Right ventricle myocardium inferior (tissue), 1 donor: ENCODE results near the gene CRHR1. TPM values are rescaled to one million over a fixed set of nuclear protein-coding genes. Genes with fewer than 3 reads are reported as not detected.
"Not testable (repeated sequence)": the region's sequence is repeated elsewhere in the genome, so short reads cannot be mapped to it uniquely, and the experiment has no call there.

Experiments used
- ATAC-seq: fragments of 200-7000 bp; cut with Tn5 transposase; one replicate; pipeline ENCODE4 v1.9.1; 2020; ENCODE audit warnings: mild to moderate bottlenecking, moderate library complexity
- DNase-seq: peaks from one replicate; pipeline ENCODE4 v3.0.0; 2021; ENCODE audit errors: missing footprints
- intact Hi-C: fragments of 100-400 bp; cut with DNase I; formaldehyde crosslinking; loops from one replicate; pipeline ENCODE4 v1.11.0; 2022
- total RNA-seq: library from RNA; stranded (reverse); fragmentation: NEBNext Ultra II Directional; extraction: Animal tissue kit (Norgen Biotek cat#: 25700); gene quantifications from one replicate; pipeline ENCODE4 v1.2.1, GENCODE V29; 2021
- donor health status: DM: no; HTN: yes; CAD: no; lungs with severe emphysema.

Gene CRHR1
- total RNA-seq, 1 donor from 2014 or later: not detected

DNA sequence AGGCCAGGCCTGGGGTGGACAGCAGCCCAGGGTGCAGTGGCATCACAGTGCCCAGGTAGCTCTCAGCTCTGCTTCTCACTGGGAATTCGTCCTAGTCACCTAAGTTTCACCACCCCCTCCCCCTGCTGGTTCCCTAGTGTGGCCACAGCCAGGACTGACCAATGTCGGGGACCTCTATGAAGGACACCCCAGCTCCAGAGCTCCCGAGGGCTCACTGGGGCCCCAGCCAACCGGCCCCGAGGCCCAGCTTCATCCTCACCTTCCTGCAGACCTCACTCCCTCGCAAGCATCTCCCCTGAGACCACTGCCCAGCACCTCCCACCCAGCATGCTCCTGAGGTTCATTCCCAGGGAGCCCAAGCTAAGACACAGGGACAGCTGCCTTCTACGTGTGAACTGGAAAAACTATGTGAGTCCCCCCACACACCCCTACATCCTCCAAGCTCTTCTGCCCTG lies 65.4 kb downstream of the CRHR1 start:
- ATAC-seq (no peak), DNase-seq (no peak)
- intact Hi-C loops: no loop called here

DNA sequence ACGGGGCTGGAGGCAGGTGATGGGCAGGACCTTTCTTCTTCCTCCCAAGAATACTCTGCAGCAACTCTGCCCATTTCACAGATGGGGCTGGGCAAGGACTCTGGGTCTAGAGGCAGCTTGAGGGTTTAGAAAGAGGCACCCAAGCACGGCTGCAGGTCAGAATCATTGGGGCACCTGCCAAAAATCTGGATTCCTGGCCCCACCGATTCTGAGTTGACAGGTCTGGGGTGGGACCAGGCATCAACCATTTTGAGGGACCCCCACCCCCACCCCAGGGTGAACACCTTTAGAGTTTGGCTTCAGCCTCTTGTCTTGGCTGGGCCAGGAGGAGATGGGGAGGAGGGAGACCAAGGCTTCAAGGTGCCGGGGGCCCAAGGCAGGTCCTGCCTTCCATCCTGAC lies 65.9 kb downstream of the CRHR1 start:
- ATAC-seq (no peak), DNase-seq (no peak)
- intact Hi-C loops: loop anchor here (5.0 kb wide), 1 partner anchor 208 kb away; no protein-coding TSS in a partner anchor

DNA sequence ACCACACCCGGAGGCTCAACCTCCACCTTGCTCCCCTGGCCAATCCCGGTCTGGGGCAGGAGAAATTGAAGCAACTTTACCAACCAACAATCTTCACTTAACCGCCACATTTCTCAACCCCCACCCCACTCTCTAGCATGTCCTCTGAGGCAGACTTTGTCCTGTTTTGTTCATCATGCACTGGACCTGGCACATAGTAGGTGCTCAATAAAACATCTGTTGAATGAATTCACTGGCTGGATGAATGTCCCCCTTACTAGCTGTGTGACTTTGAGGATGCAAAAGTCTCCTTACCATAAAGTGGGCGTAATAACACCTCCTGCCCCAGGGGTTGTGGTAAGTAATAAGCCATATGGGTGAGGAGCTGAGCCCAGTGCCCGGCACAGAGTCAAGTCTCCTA lies 66.3 kb downstream of the CRHR1 start:
- DNase-seq (no peak), ATAC-seq (no peak)
- intact Hi-C loops: loop anchor here (5.0 kb wide), 1 partner anchor 208 kb away; no protein-coding TSS in a partner anchor

DNA sequence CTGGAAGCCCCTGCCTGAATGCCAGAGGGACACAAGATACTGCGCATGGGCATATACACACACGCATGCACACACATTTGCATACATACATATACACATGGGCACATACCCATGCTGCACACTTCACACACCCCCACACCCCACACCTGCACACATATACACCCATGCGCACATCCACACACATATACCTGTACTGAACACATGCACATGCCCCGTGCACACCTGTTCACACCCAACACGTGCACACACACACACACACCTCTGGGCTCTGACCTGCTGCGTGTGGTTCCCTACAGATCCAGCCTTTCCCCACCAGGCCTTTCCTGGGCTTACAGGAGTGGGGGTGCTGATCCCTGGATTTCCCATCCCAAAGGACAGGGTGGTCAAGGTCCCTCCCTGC lies 66.9 kb downstream of the CRHR1 start:
- intact Hi-C loops: loop anchor here (5.0 kb wide), 1 partner anchor 209 kb away; no protein-coding TSS in a partner anchor
- ATAC-seq (no peak), DNase-seq (no peak)

DNA sequence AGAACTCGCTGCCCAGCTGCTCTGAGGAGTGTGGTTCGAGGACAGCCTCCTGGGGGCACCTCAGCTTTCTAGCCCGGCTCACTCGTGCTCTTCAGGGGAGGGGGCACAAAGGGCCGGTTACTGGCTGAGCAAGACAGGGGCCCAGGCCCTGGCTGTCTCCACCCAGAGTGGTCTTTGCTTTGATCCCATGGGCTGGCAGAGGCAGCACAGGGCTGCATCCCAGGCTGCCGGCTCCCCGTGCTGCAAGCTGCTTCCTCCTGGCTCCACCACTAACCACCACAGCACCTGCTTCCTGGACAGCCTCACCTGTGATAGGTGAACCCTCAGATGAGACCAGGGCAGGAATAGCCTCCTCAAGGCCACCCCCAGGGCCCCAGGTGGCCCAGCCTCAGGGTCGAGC lies 67.3 kb downstream of the CRHR1 start:
- no peak for ATAC-seq
- intact Hi-C loops: loop anchor here (5.0 kb wide), 1 partner anchor 209 kb away; no protein-coding TSS in a partner anchor
- no peak for DNase-seq

DNA sequence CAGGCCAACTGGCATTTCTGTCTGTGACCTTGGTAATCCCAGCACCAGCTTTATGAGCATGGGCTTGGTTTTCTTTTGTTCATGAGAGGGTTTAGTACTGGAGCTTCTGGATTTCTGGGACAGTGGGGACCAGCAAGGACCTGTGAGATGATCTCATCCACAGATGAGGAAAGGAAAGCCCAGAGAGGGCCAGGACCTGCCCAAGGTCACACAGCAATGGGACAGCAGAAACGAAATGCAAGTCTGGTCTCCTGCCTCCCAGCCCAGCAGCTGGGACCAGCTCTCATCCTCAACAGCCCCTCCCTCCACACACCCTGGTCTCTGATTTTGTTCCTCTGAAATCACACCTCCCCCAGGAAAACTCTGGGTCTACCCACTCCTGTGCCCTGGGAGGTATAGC lies 67.8 kb downstream of the CRHR1 start:
- ATAC-seq (no peak), DNase-seq (no peak)
- intact Hi-C loops: loop anchor here (5.0 kb wide), 1 partner anchor 210 kb away; no protein-coding TSS in a partner anchor

DNA sequence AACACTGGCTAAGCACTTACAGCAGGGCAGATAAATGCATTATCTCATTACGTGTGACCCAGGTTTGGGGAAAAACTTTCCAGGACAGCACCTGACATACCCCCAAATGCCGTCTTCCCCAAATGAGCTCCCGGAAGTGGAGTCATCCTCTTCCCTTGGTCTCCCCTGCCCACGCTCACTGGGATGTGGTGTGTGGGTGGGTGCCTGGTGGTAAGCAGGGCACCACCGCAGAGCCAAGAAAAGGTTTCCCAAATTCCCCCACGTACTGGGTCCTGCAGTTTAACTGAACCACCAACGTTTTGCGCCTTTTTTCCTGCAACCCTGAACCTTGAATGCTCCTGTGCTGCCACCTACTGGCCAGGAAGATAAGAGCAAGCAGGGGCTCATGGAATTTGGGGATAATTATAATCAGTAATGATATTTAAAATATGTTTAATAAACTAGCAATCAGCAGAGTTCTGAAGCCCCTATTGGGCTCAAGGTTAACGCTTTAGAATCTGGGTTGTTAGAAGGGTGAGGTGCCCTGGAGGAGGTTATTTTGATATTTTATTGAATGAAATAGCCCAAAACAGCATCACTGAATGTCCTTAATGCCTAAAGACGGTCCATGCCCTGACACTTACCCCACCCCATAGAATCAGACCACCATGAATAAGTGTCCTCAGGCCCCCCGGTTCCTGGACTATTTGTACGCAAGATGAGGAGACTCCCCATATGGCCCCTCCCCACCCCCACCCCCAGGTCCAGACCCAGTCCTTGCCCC lies 68.6 kb downstream of the CRHR1 start:
- DNase-seq (no peak), ATAC-seq (no peak)
- intact Hi-C loops: loop anchor here (5.0 kb wide), 1 partner anchor 210 kb away; no protein-coding TSS in a partner anchor

DNA sequence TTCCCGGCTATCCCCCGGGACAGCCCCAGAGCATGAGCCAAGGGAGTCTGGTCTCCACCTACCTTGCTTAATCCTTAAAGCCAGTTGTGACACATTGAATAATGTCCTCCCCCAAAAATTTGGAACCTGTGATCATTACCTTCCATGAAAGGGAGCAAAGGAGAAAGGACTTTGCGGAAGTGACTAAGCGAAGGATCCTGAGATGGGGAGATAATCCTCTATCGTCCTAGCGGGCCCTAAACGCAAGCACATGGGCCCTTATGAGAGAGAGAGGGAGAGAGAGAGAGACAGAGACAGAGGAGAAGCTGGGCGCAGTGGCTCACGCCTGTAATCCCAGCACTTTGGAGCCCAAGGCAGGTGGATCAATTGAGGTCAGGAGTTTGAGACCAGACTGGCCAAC lies 70.1 kb downstream of the CRHR1 start:
- ATAC-seq: no peak
- no peak for DNase-seq
- intact Hi-C loops: loop anchor here (5.0 kb wide), 1 partner anchor 212 kb away; no protein-coding TSS in a partner anchor

DNA sequence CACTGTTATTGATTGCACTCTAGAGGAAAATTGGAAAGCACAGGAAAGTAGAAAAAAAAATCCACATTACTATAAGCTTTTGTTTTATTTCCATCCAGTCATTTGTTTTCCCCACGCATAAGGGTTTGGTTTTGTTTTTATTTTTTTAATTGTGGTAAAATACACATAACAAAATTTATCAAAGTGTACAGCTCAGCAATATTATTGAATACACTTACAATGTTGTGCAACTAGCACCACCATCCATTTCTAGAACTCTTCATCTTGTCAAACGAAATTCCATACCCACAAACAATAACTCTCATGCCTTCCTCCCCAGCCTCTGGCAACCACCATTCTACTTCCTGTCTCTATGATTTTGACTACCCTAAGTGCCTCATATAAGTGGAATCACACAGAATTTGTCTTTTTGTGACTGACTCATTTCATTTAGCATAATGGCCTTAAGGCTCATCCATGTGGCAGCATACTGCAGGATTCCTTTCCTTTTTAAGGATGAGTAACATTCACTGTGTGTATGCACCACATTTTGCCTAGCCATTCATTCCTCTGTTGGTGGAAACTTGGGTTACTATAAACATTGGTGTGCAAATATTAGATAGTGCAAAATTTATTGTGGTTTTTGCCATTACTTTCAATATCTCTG lies 71.7 kb downstream of the CRHR1 start:
- no peak for ATAC-seq
- intact Hi-C loops: no loop called here
- no peak for DNase-seq

DNA sequence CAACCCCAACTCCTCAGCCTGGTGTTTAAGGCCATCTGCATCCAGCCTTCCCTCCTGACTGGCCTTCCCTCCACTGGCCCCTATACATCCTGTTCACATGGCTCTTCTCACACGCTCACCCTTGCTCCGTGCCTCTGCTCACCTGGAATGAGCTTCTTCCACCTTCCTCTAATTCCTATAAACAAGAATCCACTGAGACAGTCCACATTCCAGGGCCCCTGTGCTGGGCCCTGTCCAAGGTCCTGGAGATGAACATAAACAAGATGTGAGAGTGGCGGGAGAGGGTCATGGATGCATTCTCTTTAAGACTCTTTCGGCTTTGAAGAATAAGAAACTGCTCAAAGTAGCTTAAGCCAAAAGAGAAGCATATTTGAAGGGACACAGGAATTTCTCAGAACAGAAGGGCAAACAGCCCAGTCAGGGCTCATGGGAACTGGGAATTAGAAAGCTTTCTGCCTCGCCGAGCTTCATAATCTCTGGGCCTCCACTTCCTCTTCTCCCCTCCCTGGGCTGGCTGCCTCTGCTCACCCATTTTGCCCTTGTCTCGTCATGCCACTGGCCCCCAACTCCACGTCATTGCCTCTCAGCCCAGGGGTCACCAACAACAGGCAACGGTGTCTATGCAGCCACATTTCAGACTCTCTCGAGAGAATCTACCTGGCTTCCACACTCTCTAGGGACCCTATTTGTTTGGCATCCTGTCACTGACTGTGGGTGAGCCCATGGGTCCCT lies 74.0 kb downstream of the CRHR1 start:
- intact Hi-C loops: no loop called here
- ATAC-seq (no peak), DNase-seq (no peak)

DNA sequence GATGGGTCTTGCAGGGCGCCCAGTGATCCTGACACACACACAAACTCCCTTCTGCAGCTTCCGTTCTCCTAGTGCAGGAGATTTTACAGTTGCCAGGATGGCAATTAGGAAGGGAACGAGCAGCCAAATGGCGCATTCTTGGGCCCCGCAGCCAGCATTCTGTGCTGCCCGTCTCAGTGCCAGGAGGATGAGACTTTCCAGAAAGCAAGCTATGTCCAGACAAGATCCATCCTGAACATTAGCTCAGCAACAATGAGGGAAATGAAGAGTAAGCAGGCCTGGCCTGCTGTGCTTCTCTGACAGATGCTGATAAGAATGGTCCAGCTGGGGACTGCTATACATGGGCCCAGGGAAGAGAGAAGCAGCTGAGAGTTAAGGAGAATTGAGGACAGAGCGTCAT lies 77.0 kb downstream of the CRHR1 start:
- intact Hi-C loops: no loop called here
- DNase-seq (no peak), ATAC-seq (no peak)

DNA sequence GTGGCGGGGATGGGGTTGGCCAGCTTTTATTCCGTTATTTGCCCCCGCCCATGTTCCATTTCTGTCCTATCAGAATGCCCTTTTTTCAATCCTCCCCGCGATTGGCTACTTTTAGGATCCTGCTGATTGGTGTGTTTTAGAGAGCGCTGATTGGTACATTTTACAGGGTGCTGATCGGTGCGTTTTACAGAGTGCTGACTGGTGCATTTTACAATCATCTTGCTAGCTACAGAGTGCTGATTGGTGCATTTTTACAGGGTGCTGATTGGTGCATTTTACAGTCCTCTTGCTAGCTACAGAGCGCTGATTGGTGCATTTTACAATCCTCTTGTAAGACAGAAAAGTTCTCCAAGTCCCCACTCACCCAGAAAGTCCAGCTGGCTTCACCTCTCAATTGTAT lies 78.0 kb downstream of the CRHR1 start:
- ATAC-seq, intact Hi-C loops, DNase-seq: not testable (repeated sequence)

DNA sequence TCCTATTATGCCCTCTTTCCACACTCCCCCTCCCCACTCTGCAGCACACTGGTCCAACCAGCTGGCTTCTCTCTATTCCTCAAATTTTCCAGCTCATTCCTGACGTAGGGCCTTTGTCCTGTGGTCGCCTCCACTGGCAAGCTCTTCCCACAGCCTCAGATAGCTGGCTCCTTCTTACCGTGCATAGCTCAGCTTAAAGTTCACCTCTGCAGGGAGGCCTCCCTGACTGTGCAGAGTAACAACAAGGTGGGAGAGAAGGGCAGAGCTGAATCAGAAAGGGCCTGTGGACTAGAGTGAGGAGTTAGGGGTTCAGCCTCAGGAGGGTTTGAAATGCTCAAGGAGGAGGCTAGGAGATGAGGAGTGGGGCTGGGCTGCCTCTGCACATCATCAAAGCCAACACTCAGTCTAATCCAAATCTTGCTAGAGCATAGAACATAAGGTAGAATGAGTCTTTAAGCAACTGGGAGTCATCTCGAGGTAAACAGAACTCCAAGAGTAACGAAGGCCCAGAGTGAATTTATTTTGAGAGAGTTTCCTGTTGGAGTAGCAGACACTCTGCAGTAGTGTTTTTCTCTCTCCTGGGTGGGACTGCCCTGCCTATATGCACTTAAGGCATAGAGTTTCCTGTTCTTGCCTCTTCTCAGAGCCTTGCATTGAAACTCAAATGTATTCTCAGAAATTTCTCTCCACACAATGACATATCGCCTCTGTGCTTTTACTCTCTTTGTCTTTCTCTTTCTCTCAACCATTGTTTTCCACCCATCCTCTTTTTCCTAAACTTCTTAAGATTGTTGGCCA lies 79.9 kb downstream of the CRHR1 start:
- DNase-seq: no peak
- intact Hi-C loops: no loop called here
- ATAC-seq: no peak

DNA sequence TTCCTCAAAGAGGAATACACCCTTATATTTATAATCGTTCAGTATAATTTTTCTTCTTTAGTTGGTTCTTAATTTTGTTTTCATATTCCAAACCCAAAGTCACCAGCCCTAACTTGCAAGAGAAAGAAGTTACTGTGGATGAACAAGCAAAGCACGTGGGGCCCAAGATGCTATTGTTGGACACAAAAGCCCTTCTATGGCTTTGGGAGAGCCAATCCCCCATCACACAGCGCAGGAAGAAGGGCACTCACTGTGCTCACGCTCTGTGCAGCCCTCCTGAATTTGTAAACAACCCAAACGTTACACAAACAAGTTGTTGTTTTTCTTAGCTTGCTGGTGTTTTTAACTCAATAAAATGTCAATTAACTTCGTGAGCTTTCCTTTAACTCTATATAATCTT lies 83.1 kb downstream of the CRHR1 start:
- no peak for ATAC-seq
- no peak for DNase-seq
- intact Hi-C loops: no loop called here

DNA sequence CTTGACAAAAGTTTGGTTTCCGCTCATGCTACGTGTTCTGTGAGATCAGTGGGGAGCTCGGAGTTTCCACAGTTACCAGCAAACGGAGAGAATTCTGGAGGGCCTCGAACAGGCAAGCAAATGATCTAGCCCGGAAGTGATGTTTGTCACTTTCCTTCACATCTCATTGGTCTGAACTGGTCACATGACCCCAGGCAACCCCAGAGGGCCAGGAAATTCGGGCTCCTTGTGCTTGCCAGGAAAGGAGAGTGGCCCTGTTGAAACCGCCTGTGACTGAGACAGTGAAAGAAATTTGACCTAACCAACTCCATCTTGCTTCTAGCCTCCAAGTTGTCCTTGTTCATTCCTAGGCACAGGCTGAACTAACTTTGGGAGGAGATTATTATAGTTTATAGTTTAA lies 83.6 kb downstream of the CRHR1 start:
- DNase-seq: no peak
- intact Hi-C loops: no loop called here
- ATAC-seq: no peak

DNA sequence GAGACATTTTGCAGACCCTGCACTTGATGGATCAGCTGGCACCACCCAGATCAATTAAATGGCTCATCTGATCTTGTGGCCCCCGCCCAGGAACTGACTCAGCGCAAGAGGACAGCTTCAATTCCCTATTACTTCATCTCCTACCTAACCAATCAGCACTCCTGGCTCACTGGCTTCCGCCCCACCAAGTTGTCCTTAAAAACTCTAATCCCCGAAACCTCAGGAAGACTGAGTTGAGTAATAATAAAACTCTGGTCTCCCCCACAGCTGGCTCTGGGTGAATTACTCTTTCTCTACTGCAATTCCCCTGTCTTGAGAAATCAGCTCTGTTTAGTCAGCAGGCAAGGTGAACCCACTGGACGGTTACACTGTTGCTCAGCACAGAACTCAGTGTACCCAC lies 84.2 kb downstream of the CRHR1 start:
- intact Hi-C loops: no loop called here
- no peak for DNase-seq
- ATAC-seq: no peak

DNA sequence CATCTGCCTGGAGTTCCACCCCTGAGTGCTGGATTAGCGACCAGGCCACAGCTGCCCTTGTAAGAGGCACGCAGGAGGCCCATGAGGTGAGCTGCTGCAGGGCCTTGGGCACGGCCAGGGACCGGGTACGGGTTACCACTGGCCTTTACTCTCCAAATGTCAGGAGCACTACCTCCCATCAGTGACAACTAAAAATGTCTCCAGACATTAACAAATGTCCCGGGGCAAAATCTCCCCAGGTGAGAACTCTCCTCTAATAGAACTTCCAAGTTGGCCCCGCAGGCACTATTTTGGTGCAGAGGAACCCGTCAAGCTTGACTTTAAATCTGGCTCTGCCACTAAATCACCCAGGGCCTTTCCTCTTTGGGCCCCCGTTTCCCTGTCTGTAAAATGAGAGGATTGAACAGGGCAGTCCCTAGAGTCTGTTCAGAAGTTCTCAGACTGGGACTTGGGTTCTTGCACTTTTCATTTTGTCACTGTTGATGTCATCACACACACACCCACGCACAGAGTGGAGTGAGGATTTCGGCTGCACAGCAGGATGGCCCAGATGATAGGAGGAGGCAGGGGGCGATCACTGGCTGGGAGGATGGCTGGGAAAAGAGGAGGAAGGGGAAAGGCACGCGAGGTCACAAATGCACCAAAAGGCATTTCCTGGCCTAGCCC lies 85.7 kb downstream of the CRHR1 start:
- ATAC-seq (no peak), DNase-seq (no peak)
- intact Hi-C loops: no loop called here

DNA sequence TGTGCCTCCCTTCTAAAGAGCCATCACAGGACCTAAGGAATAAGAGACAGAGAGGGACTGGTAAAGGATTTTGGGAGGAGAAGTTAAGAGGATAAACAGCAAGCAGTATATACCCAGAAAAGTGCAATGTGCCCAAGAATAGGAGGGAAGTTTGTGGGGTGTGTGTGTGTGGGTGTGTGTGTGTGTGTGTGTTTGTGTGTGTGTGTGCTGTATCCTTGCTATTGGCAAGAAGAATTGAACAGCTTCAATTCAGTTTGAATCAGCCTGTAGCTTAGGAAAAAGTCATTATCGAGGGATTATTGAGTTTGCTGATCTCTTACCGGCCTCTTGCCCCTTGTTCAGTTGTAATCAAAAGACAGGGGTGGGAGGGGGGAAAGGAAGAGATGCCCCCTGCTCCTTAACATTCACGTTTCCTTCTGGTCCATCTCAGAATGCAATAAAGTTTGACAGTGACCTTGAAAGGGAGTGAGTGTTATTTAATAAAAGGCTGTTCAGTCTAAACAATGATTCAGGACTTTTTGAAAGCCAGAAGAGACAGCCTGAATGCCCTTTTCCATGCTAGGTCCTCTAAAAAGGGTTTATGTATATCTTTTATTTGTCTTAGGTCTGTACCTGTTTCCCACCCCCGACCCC lies 86.3 kb downstream of the CRHR1 start:
- intact Hi-C loops: no loop called here
- ATAC-seq (no peak), DNase-seq (no peak)
